Endothelial cell of umbilical vein (primary cell): ENCODE results near the gene MEIOB. TPM values are rescaled to one million over a fixed set of nuclear protein-coding genes. Genes with fewer than 3 reads are reported as not detected.

Source experiments
- BruUV-seq: library from RNA; stranded (reverse); fragments of 400-500 nt; replicated peaks from 2 replicates; lab custom pipeline; 2021; lab: Mats Ljungman, UMichigan
- CTCF ChIA-PET: fragments of 300-600, 350-600 bp; sonication (Branson Sonifier 250); formaldehyde crosslinking; loops from one replicate; lab custom pipeline; 2021; ENCODE audit warnings: antibody characterized with exemption, inconsistent platforms; lab: Charles Lee
- POLR2A ChIA-PET: fragments of 300-600, 350-600 bp; sonication (Branson Sonifier 250); formaldehyde crosslinking; loops from one replicate; lab custom pipeline; 2021; ENCODE audit warnings: antibody characterized with exemption, inconsistent platforms; lab: Charles Lee
- DNase-seq: peaks from one replicate; pipeline ENCODE4 v3.0.0-alpha.2; 2011; ENCODE audit warnings: low read depth, low spot score
- FAIRE-seq: peaks from 2 replicates; lab custom pipeline; 2011; peaks lifted over from hg19 to GRCh38; lab: Jason Lieb, UNC
- H2AFZ ChIP-seq: 2 replicates; pipeline ENCODE4 v1.6.0; 2012; ENCODE audit warnings: low read depth, low read length, control low read depth, inconsistent platforms
- H3K27ac ChIP-seq: 2 replicates; pipeline ENCODE4 v1.5.1; 2011; ENCODE audit warnings: low read depth, mild to moderate bottlenecking, control low read depth, low read length, moderate library complexity; ENCODE audit not compliant: insufficient read depth
- H3K27me3 ChIP-seq, 2 experiments: 2 replicates each; pipeline versions ENCODE4 v1.6.0 to v1.6.1; 2011; ENCODE audit warnings: low read length in 2 of 2, mixed read lengths in 1 of 2; ENCODE audit not compliant: control insufficient read depth in 2 of 2, insufficient read depth in 2 of 2
- H3K36me3 ChIP-seq, 2 experiments: 2 replicates in 1 of 2; 3 replicates in 1 of 2; pipeline ENCODE4 v1.5.1; 2011; ENCODE audit warnings: low read length in 2 of 2, mild to moderate bottlenecking in 1 of 2, moderate library complexity in 1 of 2; ENCODE audit not compliant: control insufficient read depth in 2 of 2, insufficient read depth in 2 of 2; ENCODE audit errors: extremely low read depth in 1 of 2
- H3K4me1 ChIP-seq: 3 replicates; pipeline ENCODE4 v1.5.1; 2011; ENCODE audit warnings: mild to moderate bottlenecking, low read length; ENCODE audit not compliant: control insufficient read depth, insufficient read depth; ENCODE audit errors: extremely low read depth
- H3K4me2 ChIP-seq: 2 replicates; pipeline ENCODE4 v1.6.1; 2011; ENCODE audit warnings: low read length, control low read depth, mixed read lengths; ENCODE audit not compliant: insufficient read depth
- H3K4me3 ChIP-seq, 3 experiments: fragments of 200-600 bp in 1 of 3; sonication (generic), shearing (Covaris generic) in 1 of 3; replicated peaks in 1 of 3; 2 replicates each; pipeline ENCODE4 v1.5.1; 2011 to 2016; ENCODE audit warnings: control low read depth in 3 of 3, low read length in 3 of 3, mild to moderate bottlenecking in 2 of 3, inconsistent platforms in 1 of 3, low read depth in 1 of 3, moderate library complexity in 1 of 3; ENCODE audit not compliant: insufficient read depth in 1 of 3
- H3K79me2 ChIP-seq: 2 replicates; pipeline ENCODE4 v1.6.0; 2012; ENCODE audit warnings: low read length, inconsistent platforms; ENCODE audit not compliant: control insufficient read depth, insufficient read depth
- H3K9ac ChIP-seq: replicated peaks from 2 replicates; pipeline ENCODE3; 2011; ENCODE audit warnings: low read length, control low read depth; ENCODE audit not compliant: insufficient read depth; ENCODE audit errors: extremely low read depth
- H3K9me1 ChIP-seq: replicated peaks from 3 replicates; pipeline ENCODE4 v1.6.0; 2011; ENCODE audit warnings: mild to moderate bottlenecking, low read length; ENCODE audit not compliant: control insufficient read depth, insufficient read depth; ENCODE audit errors: extremely low read depth
- H3K9me3 ChIP-seq: replicated peaks from 2 replicates; pipeline ENCODE4 v1.5.1; 2012; ENCODE audit warnings: low read length, inconsistent platforms; ENCODE audit not compliant: control insufficient read depth, insufficient read depth
- H4K20me1 ChIP-seq: replicated peaks from 2 replicates; pipeline ENCODE3; 2011; ENCODE audit warnings: mild to moderate bottlenecking, low read length; ENCODE audit not compliant: control insufficient read depth, insufficient read depth; ENCODE audit errors: extremely low read depth
- EZH2 ChIP-seq: IDR thresholded peaks from 2 replicates; pipeline ENCODE4 v1.6.1; 2012; ENCODE audit warnings: borderline replicate concordance, low read depth, mild to moderate bottlenecking, moderate library complexity, low read length, inconsistent platforms; ENCODE audit not compliant: severe bottlenecking
- FOS ChIP-seq: IDR thresholded peaks from 2 replicates; pipeline ENCODE4 v1.6.1; 2011; ENCODE audit warnings: mild to moderate bottlenecking, low read length, moderate library complexity, borderline replicate concordance; ENCODE audit not compliant: insufficient read depth
- GATA2 ChIP-seq: IDR thresholded peaks from 2 replicates; pipeline ENCODE4 v1.7.0; 2011; ENCODE audit warnings: low read depth, mild to moderate bottlenecking, moderate library complexity, mixed read lengths, low read length; ENCODE audit not compliant: insufficient read length, insufficient read depth
- JUN ChIP-seq: IDR thresholded peaks from 2 replicates; pipeline ENCODE4 v1.6.1; 2011; ENCODE audit warnings: borderline replicate concordance, low read depth; ENCODE audit not compliant: insufficient read length, insufficient read depth
- POLR2A ChIP-seq: IDR thresholded peaks from 2 replicates; pipeline ENCODE4 v1.6.1; 2012; ENCODE audit warnings: low read depth, mild to moderate bottlenecking, control low read depth, low read length
- POLR2AphosphoS5 ChIP-seq: IDR thresholded peaks from 2 replicates; pipeline ENCODE4 v1.6.1; 2012; ENCODE audit warnings: low read depth, mild to moderate bottlenecking, control low read depth, low read length, moderate library complexity; ENCODE audit not compliant: insufficient read depth
- dilution Hi-C: fragments of 300-500 bp; cut with MboI; formaldehyde crosslinking; loops from one replicate; pipeline ENCODE4 v1.15.0; 2019; ENCODE audit warnings: low sequenced_read_pairs; ENCODE audit not compliant: extremely low pct_ligation_motif_present
- intact Hi-C: fragments of 100-400 bp; cut with micrococcal nuclease; formaldehyde crosslinking; loops from one replicate; pipeline ENCODE4 v1.10.0; 2022
- polyA plus RNA-seq, 4 experiments: library from polyadenylated mRNA; depleted of rRNA in 3 of 4; stranded (reverse) in 3 of 4; unstranded in 1 of 4; fragments of >200 nt; gene quantifications; 2 replicates each; pipeline versions ENCODE4 v1.2.1 to v1.2.3, GENCODE V29; 2011 to 2012; ENCODE audit warnings: missing spikeins in 1 of 4
- total RNA-seq: library from RNA; stranded (reverse); gene quantifications from 2 replicates; pipeline ENCODE4 v1.2.3, GENCODE V29; 2021
- TF ChIP-seq, protein P1 (sequence below): IDR thresholded peaks from 2 replicates; pipeline ENCODE4 v1.6.1; 2011; ENCODE audit not compliant: insufficient read depth, insufficient read length

MEIOB gene
- total and polyA plus RNA-seq, 2 donors (not counting 3 experiments of a cell fraction or from before 2014, with no cell fraction given) = 0.04 TPM; not detected in 1

DNA sequence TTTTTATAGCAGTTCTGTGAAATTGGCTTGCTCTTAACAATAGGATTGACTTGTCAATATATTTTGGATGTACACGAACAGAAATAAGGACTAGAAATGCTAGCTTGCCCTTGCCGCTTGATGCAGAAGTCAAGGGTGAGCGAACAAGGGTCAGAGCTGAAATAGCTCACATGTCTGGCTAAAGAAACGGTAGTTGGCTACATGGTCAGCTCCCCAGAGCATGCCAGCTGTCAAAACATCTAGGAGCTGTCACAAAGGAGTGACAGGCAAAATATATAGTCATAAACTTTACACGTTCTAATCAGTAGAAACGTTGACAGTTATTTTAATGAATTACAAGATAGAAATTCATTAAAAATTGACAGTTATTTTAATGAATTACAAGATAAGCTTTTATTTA is 2.9 kb upstream of the MEIOB start:
- H3K27me3 ChIP-seq = peaks cover 5 to 15% of the 10 kb centered on the region in 2 experiments
- H3K9me1 ChIP-seq = no peaks in the 10 kb centered on the region
- intact Hi-C loops (loop anchor here (5.0 kb wide), 1 partner anchor 38 kb away; no protein-coding TSS in a partner anchor), dilution Hi-C loops (no loop called here)
- DNase-seq (no peak), FAIRE-seq (no peak)
- H3K27ac ChIP-seq = no peak overlapping the region
- H3K9ac ChIP-seq = no peak overlapping the region
- ChIA-PET POLR2A (no interaction called here), CTCF (interaction anchor here (0.8 to 1.1 kb wide), 3 partner anchors 9 to 11 kb away, joined by 3 to 4 read pairs (median 3); no protein-coding TSS in a partner anchor)
- H4K20me1 ChIP-seq = no peaks in the 10 kb centered on the region
- H3K79me2 ChIP-seq = no peaks in the 10 kb centered on the region
- no TSS peak for BruUV-seq
- no peaks in the 10 kb centered on the region for H3K36me3 ChIP-seq
- no peaks in the 10 kb centered on the region for H3K9me3 ChIP-seq
- H3K4me2 ChIP-seq = no peak overlapping the region
- TF ChIP-seq POLR2A (no peak), JUN (no peak), EZH2 (no peak), POLR2AphosphoS5 (no peak), GATA2 (no peak)
- no peak overlapping the region for H3K4me3 ChIP-seq
- H2AFZ ChIP-seq = no peak overlapping the region
- H3K4me1 ChIP-seq = peaks cover 2% of the 10 kb centered on the region

DNA sequence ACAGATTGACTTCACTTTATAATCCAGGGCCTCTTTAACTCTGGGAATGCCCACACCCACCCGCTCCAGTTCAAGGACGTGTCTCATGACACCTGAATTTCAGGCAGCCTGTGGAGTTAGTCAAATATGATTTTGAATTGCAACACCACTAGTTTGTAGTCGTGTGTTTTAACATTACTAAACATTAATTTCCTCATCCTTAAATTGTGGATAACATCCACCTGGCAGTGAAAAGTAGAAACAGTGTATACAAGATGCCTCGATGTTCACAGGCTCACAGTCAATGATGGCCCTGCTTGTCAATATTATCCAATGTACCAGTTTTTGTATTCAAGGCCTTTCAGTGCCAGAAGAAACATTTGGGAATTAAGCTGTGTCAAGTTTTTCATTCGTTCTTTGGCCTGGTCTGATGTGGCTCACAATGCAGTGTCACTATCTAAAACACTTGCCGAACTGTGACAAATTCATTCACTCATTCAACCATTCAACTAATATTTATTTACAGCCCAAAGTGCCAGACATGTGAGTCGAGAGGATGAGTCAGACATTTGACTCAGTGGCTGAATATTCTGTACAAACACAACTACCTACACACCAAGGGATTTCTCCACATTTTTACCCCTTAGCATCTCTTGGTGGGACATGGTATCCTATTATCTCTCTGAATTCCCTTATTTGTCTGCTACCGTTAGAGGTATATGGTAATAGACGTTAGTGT is 1.4 kb downstream of the MEIOB start:
- no peaks in the 10 kb centered on the region for H3K79me2 ChIP-seq
- BruUV-seq = no TSS peak
- intact Hi-C loops = loop anchor here (5.0 kb wide), 1 partner anchor 33 kb away; no protein-coding TSS in a partner anchor
- H3K9me3 ChIP-seq = no peaks in the 10 kb centered on the region
- dilution Hi-C loops = no loop called here
- H3K4me1 ChIP-seq = peaks cover 2% of the 10 kb centered on the region
- peak; percentile 89 for FAIRE-seq
- peaks cover 0 to 7% of the 10 kb centered on the region in 2 experiments for H3K27me3 ChIP-seq
- H4K20me1 ChIP-seq = no peaks in the 10 kb centered on the region
- no peaks in the 10 kb centered on the region for H3K36me3 ChIP-seq
- TF ChIP-seq POLR2A = no peak
- TF ChIP-seq JUN = peak; percentile 6
- TF ChIP-seq POLR2AphosphoS5 = no peak
- TF ChIP-seq, protein P1, sequence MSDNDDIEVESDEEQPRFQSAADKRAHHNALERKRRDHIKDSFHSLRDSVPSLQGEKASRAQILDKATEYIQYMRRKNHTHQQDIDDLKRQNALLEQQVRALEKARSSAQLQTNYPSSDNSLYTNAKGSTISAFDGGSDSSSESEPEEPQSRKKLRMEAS = no peak
- no peak for TF ChIP-seq EZH2
- TF ChIP-seq FOS = peak; percentile 66
- H3K4me3 ChIP-seq = no peak overlapping the region
- no peak overlapping the region for H3K4me2 ChIP-seq
- no peak overlapping the region for H2AFZ ChIP-seq
- CTCF ChIA-PET = interaction anchor here (0.6 to 1.0 kb wide), 2 partner anchors 9 to 26 kb away, joined by 3 to 5 read pairs; no protein-coding TSS in a partner anchor
- H3K27ac ChIP-seq = no peak overlapping the region
- peak; percentile 29 for DNase-seq
- POLR2A ChIA-PET = no interaction called here
- no peak overlapping the region for H3K9ac ChIP-seq
- no peaks in the 10 kb centered on the region for H3K9me1 ChIP-seq
